B cell (primary cell): Measurements from ENCODE around the gene CCDC88C. TPM values are rescaled to one million over a fixed set of nuclear protein-coding genes. Genes with fewer than 3 reads are reported as not detected.

ENCODE experiments used
- ATAC-seq: fragments of 200-7000 bp; cut with Tn5 transposase; one replicate; pipeline ENCODE4 v1.10.0; 2021; ENCODE audit warnings: low read depth, mild to moderate bottlenecking, moderate number of reproducible peaks, moderate library complexity
- CTCF ChIA-PET: fragments of 350-600 bp; sonication (Branson Sonifier 250); formaldehyde crosslinking; loops from one replicate; lab custom pipeline; 2021; ENCODE audit warnings: antibody characterized with exemption, inconsistent platforms; lab: Charles Lee
- POLR2A ChIA-PET: fragments of 350-600 bp; sonication (Branson Sonifier 250); formaldehyde crosslinking; loops from one replicate; lab custom pipeline; 2021; ENCODE audit warnings: antibody characterized with exemption; lab: Charles Lee
- DNase-seq: peaks from one replicate; pipeline ENCODE4 v3.0.0; 2013
- H2AFZ ChIP-seq: 2 replicates; pipeline ENCODE4 v1.6.1; 2012; ENCODE audit warnings: mild to moderate bottlenecking, low read depth, low read length; ENCODE audit not compliant: insufficient read depth, poor library complexity, severe bottlenecking
- H3K27ac ChIP-seq, 2 donors: 1 replicate in 1 of 2; 2 replicates in 1 of 2; pipeline ENCODE4 v1.5.1; 2012 to 2013; ENCODE audit warnings: low read length in 2 of 2, mild to moderate bottlenecking in 2 of 2, moderate library complexity in 1 of 2
- H3K27me3 ChIP-seq, 4 experiments: fragments of 200-600 bp in 1 of 4; sonication (generic) in 1 of 4; replicated peaks in 1 of 4; 1 replicate in 2 of 4; 2 replicates in 2 of 4; pipeline versions ENCODE4 v1.6.1 to v1.7.0; 2013 to 2016; ENCODE audit warnings: low read length in 3 of 4, mild to moderate bottlenecking in 2 of 4, mixed read lengths in 1 of 4, moderate library complexity in 1 of 4; ENCODE audit not compliant: insufficient read depth in 4 of 4, control insufficient read depth in 3 of 4; ENCODE audit errors: control extremely low read depth in 1 of 4
- H3K36me3 ChIP-seq, 2 experiments: replicated peaks in 1 of 2; 1 replicate in 1 of 2; 2 replicates in 1 of 2; pipeline versions ENCODE4 v1.6.1 to v1.7.1; 2013; ENCODE audit warnings: low read length in 1 of 2; ENCODE audit not compliant: insufficient read depth in 2 of 2, control insufficient read depth in 1 of 2; ENCODE audit errors: control extremely low read depth in 1 of 2, extremely low read depth in 1 of 2
- H3K4me1 ChIP-seq, 2 donors: fragments of 200-600 bp in 1 of 2; sonication (generic) in 1 of 2; 1 replicate in 1 of 2; 2 replicates in 1 of 2; pipeline versions ENCODE4 v1.5.1 to v1.6.1; 2013 to 2017; ENCODE audit warnings: low read length in 2 of 2; ENCODE audit not compliant: control insufficient read depth in 2 of 2, insufficient read depth in 2 of 2
- H3K4me2 ChIP-seq: replicated peaks from 2 replicates; pipeline ENCODE3; 2012; ENCODE audit warnings: mild to moderate bottlenecking, low read depth, low read length; ENCODE audit not compliant: poor library complexity, severe bottlenecking
- H3K4me3 ChIP-seq, 5 experiments: fragments of 200-600 bp in 1 of 5; sonication (generic) in 1 of 5; 1 replicate in 3 of 5; 2 replicates in 2 of 5; pipeline versions ENCODE4 v1.5.1 to v1.7.0; 2011 to 2016; ENCODE audit warnings: low read length in 4 of 5, mild to moderate bottlenecking in 4 of 5, low read depth in 2 of 5, control low read depth in 1 of 5, moderate library complexity in 1 of 5; ENCODE audit not compliant: insufficient read depth in 1 of 5; ENCODE audit errors: control extremely low read depth in 1 of 5, extremely low read depth in 1 of 5
- H3K79me2 ChIP-seq: fragments of 200-600 bp; sonication (generic); one replicate; pipeline ENCODE4 v1.6.0; 2016; ENCODE audit warnings: low read length; ENCODE audit not compliant: control insufficient read depth, insufficient read depth
- H3K9ac ChIP-seq: fragments of 200-600 bp; sonication (generic); 2 replicates; pipeline ENCODE4 v1.6.1; 2017; ENCODE audit warnings: mild to moderate bottlenecking, low read length, moderate library complexity
- H3K9me3 ChIP-seq, 3 donors: one replicate each; pipeline versions ENCODE4 v1.6.1 to v1.7.1; 2013; ENCODE audit warnings: low read length in 2 of 3; ENCODE audit not compliant: control insufficient read depth in 2 of 3, insufficient read depth in 1 of 3; ENCODE audit errors: control extremely low read depth in 1 of 3
- H4K20me1 ChIP-seq: 2 replicates; pipeline ENCODE4 v1.6.0; 2012; ENCODE audit warnings: mild to moderate bottlenecking, low read length; ENCODE audit not compliant: insufficient read depth, control insufficient read depth, poor library complexity, severe bottlenecking
- H3K27ac Mint-ChIP-seq: one replicate; pipeline ENCODE4 v1.8.0; 2021; ENCODE audit warnings: mixed read lengths
- H3K27me3 Mint-ChIP-seq: one replicate; pipeline ENCODE4 v1.8.0; 2021; ENCODE audit warnings: mixed read lengths
- H3K4me1 Mint-ChIP-seq: one replicate; pipeline ENCODE4 v1.8.0; 2021; ENCODE audit warnings: mixed read lengths
- H3K4me3 Mint-ChIP-seq: one replicate; pipeline ENCODE4 v1.8.0; 2021; ENCODE audit warnings: mixed read lengths
- H3K9me3 Mint-ChIP-seq: one replicate; pipeline ENCODE4 v1.8.0; 2022; ENCODE audit warnings: mixed read lengths; ENCODE audit not compliant: insufficient read depth
- CTCF ChIP-seq: fragments of 200-600 bp; IDR thresholded peaks from one replicate; pipeline ENCODE4 v1.8.0; 2022; ENCODE audit warnings: antibody characterized with exemption, mild to moderate bottlenecking
- EZH2 ChIP-seq: IDR thresholded peaks from 2 replicates; pipeline ENCODE4 v1.6.1; 2012; ENCODE audit warnings: borderline replicate concordance, low read depth, mild to moderate bottlenecking, moderate library complexity, low read length; ENCODE audit not compliant: insufficient read depth, poor library complexity, severe bottlenecking
- WGBS: methylation state at CpG from one replicate; pipeline ENCODE4 v1.1.5; 2013; ENCODE audit warnings: missing lambda C conversion rate; ENCODE audit not compliant: insufficient coverage; 5-methylcytosine and 5-hydroxymethylcytosine counted together
- intact Hi-C: fragments of 100-400 bp; cut with micrococcal nuclease; formaldehyde crosslinking; loops from one replicate; pipeline ENCODE4 v1.10.0; 2022
- polyA plus RNA-seq: library from polyadenylated mRNA; depleted of rRNA; stranded (reverse); fragments of >200 nt; gene quantifications from 2 replicates; pipeline ENCODE4 v1.2.3, GENCODE V29; 2012
- total RNA-seq, 2 donors: library from RNA; stranded (reverse); fragments of 120-200 nt in 1 of 2; gene quantifications; 1 replicate in 1 of 2; 2 replicates in 1 of 2; pipeline versions ENCODE4 v1.2.3 to v1.2.4, GENCODE V29; 2013 to 2022

CCDC88C gene
- total and polyA plus RNA-seq, 2 donors (not counting 1 experiment from before 2014, with no cell fraction given): 98.7 to 181 TPM

- Histone ChIP-seq H3K79me2 (peaks cover 100% of the 10 kb centered on the region), H3K36me3 (peaks cover 0 to 55% of the 10 kb centered on the region in 2 experiments), H3K4me3 (no peak overlapping the region), H4K20me1 (peaks cover 93% of the 10 kb centered on the region), H3K4me1 (peaks cover 73 to 92% of the 10 kb centered on the region in 2 donors), H3K4me2 (no peak overlapping the region), H3K27me3 (no peaks in the 10 kb centered on the region), H3K9me3 (no peaks in the 10 kb centered on the region), H3K9ac (no peak overlapping the region), H2AFZ (no peak overlapping the region), H3K27ac (peak overlapping the region in 1 of 2 donors; percentile 12)
- no peaks in the 10 kb centered on the region for H3K9me3 Mint-ChIP-seq
- POLR2A ChIA-PET: interaction anchor here (1.2 kb wide), 1 partner anchor 10 kb away, joined by 3 read pairs; no protein-coding TSS in a partner anchor
- TF ChIP-seq EZH2: no peak
- TF ChIP-seq CTCF: no peak
- H3K4me1 Mint-ChIP-seq: peaks cover 81% of the 10 kb centered on the region
- no peak overlapping the region for H3K4me3 Mint-ChIP-seq
- DNase-seq: no peak
- intact Hi-C loops: no loop called here
- WGBS: 75% methylated on average over 4 of the region's 5 CpGs
- CTCF ChIA-PET: no interaction called here
- H3K27me3 Mint-ChIP-seq: no peaks in the 10 kb centered on the region
- no peak overlapping the region for H3K27ac Mint-ChIP-seq
- ATAC-seq: no peak
Observed at GRCh38 chr14:91406982-91407381, 10.6 kb downstream of the CCDC88C start.

GRCh38 chr14:91406451-91406850 is 11.2 kb downstream of the CCDC88C start:
- H3K36me3 ChIP-seq: peaks cover 0 to 55% of the 10 kb centered on the region in 2 experiments
- TF ChIP-seq CTCF (no peak), EZH2 (no peak)
- H3K9me3 ChIP-seq: no peaks in the 10 kb centered on the region
- H3K27ac ChIP-seq: peak overlapping the region in 1 of 2 donors; percentile 12
- H4K20me1 ChIP-seq: peaks cover 94% of the 10 kb centered on the region
- no peak for DNase-seq
- H3K27me3 ChIP-seq: no peaks in the 10 kb centered on the region
- peaks cover 100% of the 10 kb centered on the region for H3K79me2 ChIP-seq
- H3K4me3 ChIP-seq: no peak overlapping the region
- CTCF ChIA-PET: interaction anchor here (1.5 kb wide), 1 partner anchor 120 kb away, joined by 5 read pairs; no protein-coding TSS in a partner anchor
- H2AFZ ChIP-seq: no peak overlapping the region
- WGBS: 92% methylated on average over 7 of the region's 8 CpGs
- intact Hi-C loops: no loop called here
- no peak overlapping the region for H3K9ac ChIP-seq
- POLR2A ChIA-PET: interaction anchor here (1.2 kb wide), 1 partner anchor 11 kb away, joined by 3 read pairs; no protein-coding TSS in a partner anchor
- no peak for ATAC-seq
- H3K4me2 ChIP-seq: peak overlapping the region; percentile 12
- H3K27me3 Mint-ChIP-seq: no peaks in the 10 kb centered on the region
- peaks cover 72 to 87% of the 10 kb centered on the region in 2 donors for H3K4me1 ChIP-seq
- peak overlapping the region; percentile 56 for H3K27ac Mint-ChIP-seq
- H3K9me3 Mint-ChIP-seq: no peaks in the 10 kb centered on the region
- no peak overlapping the region for H3K4me3 Mint-ChIP-seq
- H3K4me1 Mint-ChIP-seq: peaks cover 80% of the 10 kb centered on the region
